Neuron (in vitro differentiated cells): Measurements from ENCODE around the gene PPP2R2C.

Source experiments
- H2AFZ ChIP-seq: one replicate; pipeline ENCODE4 v1.6.1; 2013; ENCODE audit warnings: low read depth, mild to moderate bottlenecking, inconsistent platforms, low read length, moderate library complexity
- H3K27me3 ChIP-seq: one replicate; pipeline ENCODE4 v1.6.1; 2013; ENCODE audit warnings: low read length; ENCODE audit not compliant: insufficient read depth
- H3K36me3 ChIP-seq: one replicate; pipeline ENCODE4 v1.6.1; 2013; ENCODE audit warnings: low read length; ENCODE audit not compliant: insufficient read depth
- H3K4me1 ChIP-seq: one replicate; pipeline ENCODE4 v1.6.1; 2013; ENCODE audit warnings: low read length; ENCODE audit not compliant: insufficient read depth
- H3K4me3 ChIP-seq: 2 replicates; pipeline ENCODE4 v1.5.1; 2013; ENCODE audit warnings: mild to moderate bottlenecking, low read length, moderate library complexity
- H3K9me3 ChIP-seq: one replicate; pipeline ENCODE4 v1.6.1; 2013; ENCODE audit warnings: low read length

The PPP2R2C gene

DNA sequence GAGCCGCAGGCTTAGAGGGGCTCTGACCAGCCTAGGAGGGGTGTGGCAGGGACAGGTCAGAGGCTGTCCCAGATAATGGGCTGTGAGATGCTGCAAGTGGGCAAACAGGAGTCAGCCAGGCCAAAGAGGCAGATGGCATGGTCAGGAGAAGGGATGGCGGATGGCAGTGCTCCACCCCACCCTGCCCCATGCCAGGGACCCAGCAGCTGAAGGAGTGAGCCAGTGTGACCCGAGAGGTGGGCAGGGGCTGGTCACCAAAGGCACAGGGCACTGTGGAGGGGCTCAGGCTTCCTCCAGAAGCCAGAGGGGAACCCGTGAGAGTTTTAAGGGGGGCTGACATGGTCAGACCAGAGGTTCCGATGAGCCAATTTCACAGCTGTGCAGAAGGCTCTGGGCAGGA, 105.8 kb downstream of the PPP2R2C start:
- H3K4me1 ChIP-seq, result no peaks in the 10 kb centered on the region
- peaks cover 50% of the 10 kb centered on the region for H3K27me3 ChIP-seq
- no peaks in the 10 kb centered on the region for H3K36me3 ChIP-seq
- H3K4me3 ChIP-seq, result no peak overlapping the region
- H2AFZ ChIP-seq, result no peak overlapping the region
- no peaks in the 10 kb centered on the region for H3K9me3 ChIP-seq

DNA sequence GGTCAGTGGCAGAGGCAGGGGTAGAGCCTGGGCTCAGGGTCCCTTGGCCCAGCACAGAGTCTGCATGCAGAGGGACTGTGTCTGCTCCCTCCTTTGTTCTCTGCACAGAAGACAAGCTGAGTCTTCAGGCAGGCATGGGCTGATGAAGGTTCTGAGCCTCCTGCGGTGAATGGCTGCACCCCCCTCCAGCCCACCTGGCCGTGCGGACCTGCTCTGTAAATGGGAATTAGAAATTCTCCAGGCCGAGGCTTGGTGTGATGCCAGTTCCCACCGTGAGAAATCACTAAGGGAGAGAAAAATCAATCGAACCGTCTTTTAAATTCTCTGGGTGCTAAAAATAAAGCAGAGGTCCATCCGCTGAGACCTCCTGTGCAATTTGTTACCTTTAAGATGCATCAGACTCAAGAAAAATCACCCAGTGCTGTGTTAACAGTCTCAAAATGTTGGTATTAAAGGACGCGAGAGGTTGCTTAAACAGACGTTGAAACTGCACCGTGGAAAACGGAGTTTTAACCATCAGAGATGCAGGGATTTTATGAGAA, 106.8 kb downstream of the PPP2R2C start:
- H3K27me3 ChIP-seq, result peaks cover 48% of the 10 kb centered on the region
- H3K4me3 ChIP-seq, result no peak overlapping the region
- H2AFZ ChIP-seq, result no peak overlapping the region
- H3K36me3 ChIP-seq, result no peaks in the 10 kb centered on the region
- no peaks in the 10 kb centered on the region for H3K9me3 ChIP-seq
- no peaks in the 10 kb centered on the region for H3K4me1 ChIP-seq

GRCh38 chr4:6364581-6364980, 107.8 kb downstream of the PPP2R2C start:
- peaks cover 43% of the 10 kb centered on the region for H3K27me3 ChIP-seq
- H3K4me3 ChIP-seq, result no peak overlapping the region
- H3K9me3 ChIP-seq, result no peaks in the 10 kb centered on the region
- no peaks in the 10 kb centered on the region for H3K36me3 ChIP-seq
- H3K4me1 ChIP-seq, result no peaks in the 10 kb centered on the region
- H2AFZ ChIP-seq, result no peak overlapping the region

GRCh38 chr4:6364146-6364545, 108.3 kb downstream of the PPP2R2C start:
- H3K27me3 ChIP-seq, result peaks cover 40% of the 10 kb centered on the region
- no peak overlapping the region for H3K4me3 ChIP-seq
- H3K36me3 ChIP-seq, result no peaks in the 10 kb centered on the region
- H2AFZ ChIP-seq, result no peak overlapping the region
- no peaks in the 10 kb centered on the region for H3K9me3 ChIP-seq
- no peaks in the 10 kb centered on the region for H3K4me1 ChIP-seq

DNA sequence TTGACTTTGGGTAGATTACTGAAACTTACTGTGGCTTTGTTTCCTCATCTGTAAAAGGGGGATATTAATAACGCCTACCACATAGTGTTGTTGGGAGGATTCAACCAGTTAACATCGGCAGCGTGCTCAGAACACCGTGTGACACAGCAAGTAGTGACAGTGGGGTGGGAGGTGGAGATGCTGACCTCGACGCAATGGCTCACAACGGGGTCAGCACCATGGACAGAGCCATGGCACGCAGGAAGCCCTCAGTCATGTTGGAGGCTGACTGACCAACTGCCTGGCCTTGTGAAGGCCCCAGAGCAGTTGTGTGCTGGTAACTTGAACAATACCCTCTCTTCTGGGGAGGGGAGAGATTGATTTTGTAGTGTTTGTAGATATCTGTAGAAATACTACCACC, 109.5 kb downstream of the PPP2R2C start:
- Histone ChIP-seq H3K36me3 (no peaks in the 10 kb centered on the region), H3K27me3 (peaks cover 28% of the 10 kb centered on the region), H2AFZ (no peak overlapping the region), H3K4me1 (no peaks in the 10 kb centered on the region), H3K9me3 (no peaks in the 10 kb centered on the region), H3K4me3 (no peak overlapping the region)

- Histone ChIP-seq H3K36me3 (no peaks in the 10 kb centered on the region), H3K27me3 (peaks cover 23% of the 10 kb centered on the region), H3K4me3 (no peak overlapping the region), H3K4me1 (no peaks in the 10 kb centered on the region), H3K9me3 (no peaks in the 10 kb centered on the region), H2AFZ (no peak overlapping the region)
Measured at GRCh38 chr4:6362243-6362885, 110.0 kb downstream of the PPP2R2C start.

DNA sequence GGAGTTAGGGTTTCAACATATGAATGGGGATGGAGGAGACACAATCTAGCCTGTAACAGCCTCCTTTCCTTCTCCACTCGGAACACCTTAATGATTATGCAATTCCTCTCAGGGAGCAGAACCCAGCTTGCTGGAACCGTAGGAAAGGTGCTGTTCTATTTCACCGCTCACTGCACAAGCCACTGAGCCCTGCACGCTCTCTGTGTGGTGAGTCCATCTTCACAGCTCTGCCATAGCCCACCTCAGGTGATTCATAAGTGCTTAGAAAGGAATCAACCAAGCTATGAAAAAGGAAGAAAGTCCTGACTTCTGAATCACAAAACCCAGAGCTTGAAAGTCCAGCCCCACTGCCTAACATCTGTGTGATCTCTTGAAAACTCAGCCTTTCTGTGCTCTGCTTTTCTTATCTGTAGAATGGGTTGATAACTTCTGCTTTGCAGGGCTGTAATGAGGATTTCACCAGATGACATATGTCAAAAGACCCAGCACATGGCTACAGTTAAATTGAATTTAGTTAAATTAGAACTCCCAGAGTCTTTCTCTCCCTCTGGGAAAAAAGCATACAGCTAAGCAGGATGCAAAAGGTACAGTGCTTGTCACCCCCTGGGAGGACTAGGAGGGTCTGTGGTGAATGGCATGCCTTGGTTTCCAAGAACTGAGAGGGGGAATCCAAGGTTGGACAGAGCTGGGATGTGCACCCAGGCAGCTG, 111.2 kb downstream of the PPP2R2C start:
- Histone ChIP-seq H3K9me3 (no peaks in the 10 kb centered on the region), H3K4me3 (no peak overlapping the region), H3K36me3 (no peaks in the 10 kb centered on the region), H3K4me1 (no peaks in the 10 kb centered on the region), H3K27me3 (peaks cover 13% of the 10 kb centered on the region), H2AFZ (no peak overlapping the region)

DNA sequence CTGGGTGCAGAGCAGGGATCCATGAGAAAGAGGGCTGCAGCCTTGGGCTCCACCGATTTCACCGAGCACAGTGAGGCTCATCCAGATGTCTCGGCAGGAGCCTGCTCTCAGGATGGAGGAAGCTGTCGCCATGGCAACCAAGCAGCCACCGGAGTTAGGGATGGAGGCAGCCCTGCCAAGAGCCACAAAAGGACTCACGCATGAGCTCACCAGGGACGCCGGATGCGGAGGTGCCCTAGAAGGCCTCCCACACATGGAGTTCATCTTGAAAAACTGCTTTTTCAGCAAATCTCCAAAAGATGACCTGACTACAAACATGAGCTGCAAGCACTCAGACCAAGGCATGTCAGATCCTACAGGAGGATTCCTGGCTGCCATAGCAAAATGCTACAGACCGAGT, 112.0 kb downstream of the PPP2R2C start:
- Histone ChIP-seq H3K4me1 (no peaks in the 10 kb centered on the region), H3K36me3 (no peaks in the 10 kb centered on the region), H2AFZ (no peak overlapping the region), H3K27me3 (peaks cover 6% of the 10 kb centered on the region), H3K4me3 (no peak overlapping the region), H3K9me3 (no peaks in the 10 kb centered on the region)

- Histone ChIP-seq H3K27me3 (peaks cover 1% of the 10 kb centered on the region), H3K9me3 (no peaks in the 10 kb centered on the region), H2AFZ (no peak overlapping the region), H3K4me1 (no peaks in the 10 kb centered on the region), H3K4me3 (no peak overlapping the region), H3K36me3 (no peaks in the 10 kb centered on the region)
Measured at GRCh38 chr4:6359536-6360308, 112.7 kb downstream of the PPP2R2C start.

GRCh38 chr4:6357476-6357875, 114.9 kb downstream of the PPP2R2C start:
- Histone ChIP-seq H3K4me3 (no peak overlapping the region), H2AFZ (no peak overlapping the region), H3K27me3 (no peaks in the 10 kb centered on the region), H3K9me3 (no peaks in the 10 kb centered on the region), H3K4me1 (no peaks in the 10 kb centered on the region), H3K36me3 (no peaks in the 10 kb centered on the region)

- Histone ChIP-seq H3K4me3 (no peak overlapping the region), H2AFZ (no peak overlapping the region), H3K9me3 (no peaks in the 10 kb centered on the region), H3K36me3 (no peaks in the 10 kb centered on the region), H3K4me1 (no peaks in the 10 kb centered on the region), H3K27me3 (no peaks in the 10 kb centered on the region)
Measured at GRCh38 chr4:6356076-6356560, 116.3 kb downstream of the PPP2R2C start.

DNA sequence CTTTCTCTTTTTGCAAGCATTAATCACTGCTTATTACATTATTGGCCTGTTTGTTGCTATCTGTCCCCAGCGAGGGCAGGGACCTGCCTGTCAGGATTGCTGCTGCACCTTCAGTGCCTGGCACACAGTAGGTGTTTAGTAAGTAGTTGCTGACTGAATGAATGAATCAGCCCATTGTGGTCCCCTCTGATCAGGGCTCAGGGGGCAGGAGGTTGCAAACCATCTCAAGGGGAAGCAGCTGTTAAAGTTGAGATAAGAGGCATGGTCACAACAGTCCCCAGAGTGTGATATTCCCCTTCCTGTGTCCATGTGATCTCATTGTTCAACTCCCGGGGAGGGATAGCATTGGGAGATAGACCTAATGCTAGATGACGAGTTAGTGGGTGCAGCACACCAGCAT, 117.4 kb downstream of the PPP2R2C start:
- Histone ChIP-seq H3K4me1 (no peaks in the 10 kb centered on the region), H3K4me3 (no peak overlapping the region), H3K27me3 (peaks cover 4% of the 10 kb centered on the region), H2AFZ (no peak overlapping the region), H3K36me3 (no peaks in the 10 kb centered on the region), H3K9me3 (no peaks in the 10 kb centered on the region)

GRCh38 chr4:6354626-6355025, 117.8 kb downstream of the PPP2R2C start:
- Histone ChIP-seq H3K27me3 (peaks cover 8% of the 10 kb centered on the region), H3K36me3 (no peaks in the 10 kb centered on the region), H2AFZ (no peak overlapping the region), H3K9me3 (no peaks in the 10 kb centered on the region), H3K4me3 (no peak overlapping the region), H3K4me1 (peaks cover 3% of the 10 kb centered on the region)
